Esophagus squamous epithelium (tissue), 4 donors: ENCODE results near the gene ITGA11.

Source experiments
- POLR2A ChIP-seq, 4 donors: fragments of 450-650 bp; IDR thresholded peaks; one replicate each; pipeline ENCODE4 v1.6.1; 2017; ENCODE audit warnings: antibody characterized with exemption in 4 of 4, mild to moderate bottlenecking in 4 of 4, moderate library complexity in 3 of 4
- TF ChIP-seq, protein P1 (sequence below), 6 experiments: fragments of 450-650 bp in 4 of 6; fragments of 200-600 bp in 2 of 6; sonication (generic) in 2 of 6; IDR thresholded peaks; one replicate each; pipeline ENCODE4 v1.5.1; 2016 to 2019; ENCODE audit warnings: antibody characterized with exemption in 6 of 6, mild to moderate bottlenecking in 4 of 6, moderate library complexity in 4 of 6

DNA sequence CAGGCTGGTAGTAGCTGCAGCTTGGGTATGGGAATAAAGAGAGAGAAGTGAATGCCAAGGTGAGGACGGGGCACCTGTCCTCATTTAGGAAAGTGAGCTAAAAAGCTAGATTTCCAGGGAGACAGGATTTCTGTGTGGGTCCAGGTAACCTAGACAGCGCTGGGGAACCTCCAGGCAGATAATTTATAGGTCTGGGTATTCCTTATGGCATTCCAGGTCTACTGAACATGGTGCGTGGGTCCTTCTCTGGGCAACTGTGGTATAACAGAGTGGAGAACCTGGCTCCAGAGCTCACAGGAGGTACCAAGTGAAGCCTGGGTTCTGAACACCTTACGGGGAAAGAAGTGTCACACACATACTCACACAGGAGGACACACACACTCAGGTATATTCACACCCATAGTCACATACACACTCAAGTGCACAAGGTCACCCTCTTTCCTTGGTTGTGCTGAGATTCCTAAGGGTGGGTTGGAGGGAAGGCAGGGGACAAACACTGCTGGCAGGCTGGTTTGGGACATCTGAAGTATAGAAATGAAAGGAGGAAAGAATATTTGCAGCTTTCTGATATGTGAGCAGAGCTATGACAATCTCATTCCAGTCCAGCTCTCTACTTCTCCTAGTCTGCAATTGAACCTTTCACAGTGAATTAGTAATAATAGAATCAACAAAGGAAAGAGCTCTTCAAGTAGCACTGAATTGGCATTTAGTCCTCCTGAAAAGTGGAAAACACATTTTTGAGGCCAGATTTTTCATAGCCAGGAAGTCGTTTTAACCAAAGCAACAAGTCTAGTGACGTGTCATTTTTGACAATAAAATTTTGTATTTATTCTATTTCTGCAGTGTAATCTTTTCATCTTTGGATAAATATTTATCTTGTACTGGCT is 37.4 kb upstream of the ITGA11 start:
- TF ChIP-seq, protein P1, sequence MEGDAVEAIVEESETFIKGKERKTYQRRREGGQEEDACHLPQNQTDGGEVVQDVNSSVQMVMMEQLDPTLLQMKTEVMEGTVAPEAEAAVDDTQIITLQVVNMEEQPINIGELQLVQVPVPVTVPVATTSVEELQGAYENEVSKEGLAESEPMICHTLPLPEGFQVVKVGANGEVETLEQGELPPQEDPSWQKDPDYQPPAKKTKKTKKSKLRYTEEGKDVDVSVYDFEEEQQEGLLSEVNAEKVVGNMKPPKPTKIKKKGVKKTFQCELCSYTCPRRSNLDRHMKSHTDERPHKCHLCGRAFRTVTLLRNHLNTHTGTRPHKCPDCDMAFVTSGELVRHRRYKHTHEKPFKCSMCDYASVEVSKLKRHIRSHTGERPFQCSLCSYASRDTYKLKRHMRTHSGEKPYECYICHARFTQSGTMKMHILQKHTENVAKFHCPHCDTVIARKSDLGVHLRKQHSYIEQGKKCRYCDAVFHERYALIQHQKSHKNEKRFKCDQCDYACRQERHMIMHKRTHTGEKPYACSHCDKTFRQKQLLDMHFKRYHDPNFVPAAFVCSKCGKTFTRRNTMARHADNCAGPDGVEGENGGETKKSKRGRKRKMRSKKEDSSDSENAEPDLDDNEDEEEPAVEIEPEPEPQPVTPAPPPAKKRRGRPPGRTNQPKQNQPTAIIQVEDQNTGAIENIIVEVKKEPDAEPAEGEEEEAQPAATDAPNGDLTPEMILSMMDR (IDR thresholded peaks at IDR 0.05): no peak
- TF ChIP-seq POLR2A (IDR thresholded peaks at IDR 0.05): no peak
